Astrocyte (in vitro differentiated cells and primary cell): ENCODE data around the gene MCEE. TPM values are rescaled to one million over a fixed set of nuclear protein-coding genes. Genes with fewer than 3 reads are reported as not detected.

Source experiments
- DNase-seq: peaks from one replicate; pipeline ENCODE4 v3.0.0-alpha.2; 2010; ENCODE audit warnings: low read depth
- FAIRE-seq: peaks from 2 replicates; lab custom pipeline; 2011; peaks lifted over from hg19 to GRCh38; lab: Jason Lieb, UNC
- H2AFZ ChIP-seq: 2 replicates; pipeline ENCODE4 v1.6.0; 2012; ENCODE audit warnings: low read depth, low read length, inconsistent platforms
- H3K27ac ChIP-seq: 2 replicates; pipeline ENCODE4 v1.5.1; 2011; ENCODE audit warnings: low read depth, low read length, inconsistent platforms
- H3K27me3 ChIP-seq: 2 replicates; pipeline ENCODE4 v1.6.0; 2011; ENCODE audit warnings: low read length, inconsistent platforms; ENCODE audit not compliant: insufficient read depth
- H3K36me3 ChIP-seq: 2 replicates; pipeline ENCODE4 v1.5.1; 2011; ENCODE audit warnings: low read length, inconsistent platforms; ENCODE audit not compliant: insufficient read depth
- H3K4me1 ChIP-seq: 2 replicates; pipeline ENCODE4 v1.5.1; 2011; ENCODE audit warnings: low read length, inconsistent platforms; ENCODE audit not compliant: insufficient read depth
- H3K4me2 ChIP-seq: 2 replicates; pipeline ENCODE4 v1.6.0; 2012; ENCODE audit warnings: low read length, inconsistent platforms
- H3K4me3 ChIP-seq: 2 replicates; pipeline ENCODE4 v1.5.1; 2011; ENCODE audit warnings: low read depth, mild to moderate bottlenecking, low read length, inconsistent platforms; ENCODE audit not compliant: insufficient read depth
- H3K79me2 ChIP-seq: 2 replicates; pipeline ENCODE4 v1.6.0; 2012; ENCODE audit warnings: mild to moderate bottlenecking, low read length, inconsistent platforms; ENCODE audit not compliant: insufficient read depth
- H3K9ac ChIP-seq: 2 replicates; pipeline ENCODE4 v1.6.0; 2012; ENCODE audit warnings: mild to moderate bottlenecking, low read length, inconsistent platforms
- H3K9me3 ChIP-seq: 2 replicates; pipeline ENCODE4 v1.5.1; 2012; ENCODE audit warnings: low read depth, mild to moderate bottlenecking, low read length, inconsistent platforms; ENCODE audit not compliant: insufficient read depth
- H4K20me1 ChIP-seq: 2 replicates; pipeline ENCODE4 v1.6.0; 2012; ENCODE audit warnings: low read length, inconsistent platforms; ENCODE audit not compliant: insufficient read depth
- H3K27ac Mint-ChIP-seq: one replicate; pipeline ENCODE4 v1.8.0; 2021; ENCODE audit warnings: mild to moderate bottlenecking, mixed read lengths; ENCODE audit not compliant: unreplicated experiment
- H3K27me3 Mint-ChIP-seq: one replicate; pipeline ENCODE4 v1.8.0; 2021; ENCODE audit warnings: low read depth, mixed read lengths; ENCODE audit not compliant: unreplicated experiment
- H3K36me3 Mint-ChIP-seq: one replicate; pipeline ENCODE4 v1.8.0; 2021; ENCODE audit warnings: low read depth, mixed read lengths; ENCODE audit not compliant: unreplicated experiment
- H3K4me1 Mint-ChIP-seq: one replicate; pipeline ENCODE4 v1.8.0; 2021; ENCODE audit warnings: low read depth, mixed read lengths; ENCODE audit not compliant: unreplicated experiment
- H3K4me3 Mint-ChIP-seq: one replicate; pipeline ENCODE4 v1.8.0; 2021; ENCODE audit warnings: mild to moderate bottlenecking, moderate library complexity, mixed read lengths; ENCODE audit not compliant: unreplicated experiment
- H3K9me3 Mint-ChIP-seq: one replicate; pipeline ENCODE4 v1.8.0; 2021; ENCODE audit warnings: mild to moderate bottlenecking, mixed read lengths; ENCODE audit not compliant: unreplicated experiment
- CTCF ChIP-seq: IDR thresholded peaks from 2 replicates; pipeline ENCODE4 v1.5.1; 2011; ENCODE audit warnings: low read depth, mild to moderate bottlenecking, inconsistent platforms, low read length, moderate library complexity; ENCODE audit not compliant: insufficient read depth
- EZH2 ChIP-seq: IDR thresholded peaks from 2 replicates; pipeline ENCODE4 v1.6.1; 2012; ENCODE audit warnings: mild to moderate bottlenecking, low read length, inconsistent platforms; ENCODE audit not compliant: insufficient read depth
- total RNA-seq: library from RNA; stranded (reverse); gene quantifications from 2 replicates; pipeline ENCODE4 v1.2.1, GENCODE V29; 2021

The MCEE gene
- total RNA-seq, 1 donor from 2014 or later: 13.1 TPM

- H3K36me3 Mint-ChIP-seq: peaks cover 31% of the 10 kb centered on the region
- no peak overlapping the region for H3K27ac ChIP-seq
- peaks cover 33% of the 10 kb centered on the region for H4K20me1 ChIP-seq
- H3K27ac Mint-ChIP-seq: no peak overlapping the region
- no peak overlapping the region for H3K4me3 Mint-ChIP-seq
- H3K9me3 ChIP-seq: no peaks in the 10 kb centered on the region
- TF ChIP-seq EZH2 (no peak), CTCF (no peak)
- no peak overlapping the region for H2AFZ ChIP-seq
- FAIRE-seq (no peak), DNase-seq (no peak)
- H3K4me1 ChIP-seq: no peaks in the 10 kb centered on the region
- no peaks in the 10 kb centered on the region for H3K4me1 Mint-ChIP-seq
- no peaks in the 10 kb centered on the region for H3K27me3 Mint-ChIP-seq
- H3K79me2 ChIP-seq: no peaks in the 10 kb centered on the region
- H3K9ac ChIP-seq: no peak overlapping the region
- no peak overlapping the region for H3K4me3 ChIP-seq
- H3K36me3 ChIP-seq: peaks cover 10% of the 10 kb centered on the region
- peaks cover 2% of the 10 kb centered on the region for H3K9me3 Mint-ChIP-seq
- H3K4me2 ChIP-seq: no peak overlapping the region
- no peaks in the 10 kb centered on the region for H3K27me3 ChIP-seq
These were observed 9.8 kb downstream of the MCEE start for GRCh38 chr2:71120195-71120594.

DNA sequence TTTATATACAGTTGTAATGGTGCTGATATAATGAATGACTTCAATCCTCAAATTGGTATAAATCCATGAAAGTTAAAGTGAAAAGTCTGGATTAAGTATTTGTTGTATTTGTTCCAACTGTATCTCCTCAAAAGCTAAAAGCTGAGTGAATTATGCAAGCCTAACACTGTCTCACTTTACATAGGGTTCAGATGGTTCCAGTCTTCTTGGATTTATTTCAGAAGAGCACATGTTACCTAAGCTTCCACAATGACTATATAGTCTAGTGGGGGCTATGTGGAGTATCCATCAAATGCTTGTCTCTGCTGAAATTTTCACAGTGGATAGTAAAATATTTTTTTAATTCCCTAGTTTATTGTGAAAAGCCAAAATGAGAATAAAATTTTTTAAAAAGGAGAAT, 13.0 kb downstream of the MCEE start:
- H3K4me3 ChIP-seq: no peak overlapping the region
- no peak for TF ChIP-seq CTCF
- no peak for TF ChIP-seq EZH2
- H4K20me1 ChIP-seq: peaks cover 30% of the 10 kb centered on the region
- DNase-seq (no peak), FAIRE-seq (no peak)
- peaks cover 36% of the 10 kb centered on the region for H3K36me3 Mint-ChIP-seq
- H3K4me2 ChIP-seq: no peak overlapping the region
- H3K36me3 ChIP-seq: peaks cover 23% of the 10 kb centered on the region
- H2AFZ ChIP-seq: no peak overlapping the region
- H3K9ac ChIP-seq: no peak overlapping the region
- H3K9me3 ChIP-seq: no peaks in the 10 kb centered on the region
- H3K4me1 ChIP-seq: no peaks in the 10 kb centered on the region
- peaks cover 3% of the 10 kb centered on the region for H3K4me1 Mint-ChIP-seq
- no peaks in the 10 kb centered on the region for H3K27me3 ChIP-seq
- H3K27me3 Mint-ChIP-seq: no peaks in the 10 kb centered on the region
- peaks cover 2% of the 10 kb centered on the region for H3K9me3 Mint-ChIP-seq
- no peaks in the 10 kb centered on the region for H3K79me2 ChIP-seq
- H3K4me3 Mint-ChIP-seq: no peak overlapping the region
- no peak overlapping the region for H3K27ac Mint-ChIP-seq
- no peak overlapping the region for H3K27ac ChIP-seq

- peaks cover 5% of the 10 kb centered on the region for H3K4me1 Mint-ChIP-seq
- Histone ChIP-seq H4K20me1 (peaks cover 13% of the 10 kb centered on the region), H3K27ac (no peak overlapping the region), H3K79me2 (no peaks in the 10 kb centered on the region), H3K9me3 (no peaks in the 10 kb centered on the region), H2AFZ (no peak overlapping the region), H3K36me3 (peaks cover 23% of the 10 kb centered on the region), H3K4me3 (no peak overlapping the region), H3K4me1 (no peaks in the 10 kb centered on the region), H3K4me2 (no peak overlapping the region), H3K9ac (no peak overlapping the region), H3K27me3 (no peaks in the 10 kb centered on the region)
- peaks cover 2% of the 10 kb centered on the region for H3K9me3 Mint-ChIP-seq
- H3K36me3 Mint-ChIP-seq: peaks cover 33% of the 10 kb centered on the region
- DNase-seq (no peak), FAIRE-seq (no peak)
- no peaks in the 10 kb centered on the region for H3K27me3 Mint-ChIP-seq
- no peak overlapping the region for H3K4me3 Mint-ChIP-seq
- no peak for TF ChIP-seq CTCF
- no peak for TF ChIP-seq EZH2
- H3K27ac Mint-ChIP-seq: no peak overlapping the region
These were observed 16.2 kb downstream of the MCEE start for GRCh38 chr2:71113843-71114242.
